Prostate gland (tissue), 2 donors: ENCODE results near the gene OGN. TPM values are rescaled to one million over a fixed set of nuclear protein-coding genes. Genes with fewer than 3 reads are reported as not detected.

Experiments
- DNase-seq: peaks from one replicate; pipeline ENCODE4 v3.0.0-alpha.2; 2019; ENCODE audit warnings: low spot score
- H3K27ac ChIP-seq, 2 donors: fragments of 200-600 bp; sonication (generic); 2 replicates each; pipeline ENCODE4 v1.5.1; 2017 to 2019
- H3K27me3 ChIP-seq: fragments of 200-600 bp; sonication (generic); replicated peaks from 2 replicates; pipeline ENCODE4 v1.5.1; 2019; ENCODE audit not compliant: insufficient read depth
- H3K36me3 ChIP-seq, 2 donors: fragments of 200-600 bp; sonication (generic); 1 replicate in 1 of 2; 2 replicates in 1 of 2; pipeline versions ENCODE4 v1.5.1 to v1.8.1; 2017 to 2019
- H3K4me1 ChIP-seq: fragments of 200-600 bp; sonication (generic); replicated peaks from 2 replicates; pipeline ENCODE4 v1.5.1; 2019
- H3K4me3 ChIP-seq, 2 donors: fragments of 200-600 bp; sonication (generic); 2 replicates each; pipeline ENCODE4 v1.5.1; 2017 to 2019
- H3K9me3 ChIP-seq: fragments of 200-600 bp; sonication (generic); 2 replicates; pipeline ENCODE4 v1.5.1; 2017
- CTCF ChIP-seq, 4 experiments: fragments of 200-600 bp in 2 of 4; fragments of 450-650 bp in 2 of 4; sonication (generic) in 2 of 4; IDR thresholded peaks; 1 replicate in 3 of 4; 2 replicates in 1 of 4; pipeline ENCODE4 v1.5.1; 2016 to 2019; ENCODE audit warnings: antibody characterized with exemption in 4 of 4, mild to moderate bottlenecking in 2 of 4, moderate library complexity in 2 of 4
- POLR2A ChIP-seq: fragments of 450-650 bp; IDR thresholded peaks from one replicate; pipeline ENCODE4 v1.6.1; 2016; ENCODE audit warnings: antibody characterized with exemption, mild to moderate bottlenecking
- POLR2AphosphoS5 ChIP-seq: sonication (generic); formaldehyde crosslinking; IDR thresholded peaks from one replicate; pipeline ENCODE4 v1.6.1; 2017; ENCODE audit warnings: antibody characterized with exemption
- WGBS: methylation state at CpG from one replicate; pipeline ENCODE4 v1.1.5; 2018; 5-methylcytosine and 5-hydroxymethylcytosine counted together
- intact Hi-C: fragments of 100-400 bp; cut with DNase I; formaldehyde crosslinking; loops from one replicate; pipeline ENCODE4 v1.14.2; 2022
- total RNA-seq, 2 donors: library from RNA; depleted of rRNA; stranded (reverse); fragments of >200 nt; gene quantifications; one replicate each; pipeline ENCODE4 v1.1.0, GENCODE V29; 2016

OGN gene
- total RNA-seq, 2 donors from 2014 or later: 6.9 to 24.4 TPM

GRCh38 chr9:92377876-92378275 is 26.5 kb downstream of the OGN start:
- Histone ChIP-seq H3K9me3 (no peaks in the 10 kb centered on the region), H3K4me3 (no peak overlapping the region), H3K27ac (no peak overlapping the region), H3K36me3 (no peaks in the 10 kb centered on the region), H3K27me3 (no peaks in the 10 kb centered on the region), H3K4me1 (no peaks in the 10 kb centered on the region)
- TF ChIP-seq POLR2AphosphoS5: no peak
- TF ChIP-seq CTCF (IDR thresholded peaks at IDR 0.05): no peak
- no peak for TF ChIP-seq POLR2A
- intact Hi-C loops: no loop called here
- WGBS: 65% methylated on average over 2 of the region's 2 CpGs
- DNase-seq: no peak

- H3K4me1 ChIP-seq: no peaks in the 10 kb centered on the region
- no peaks in the 10 kb centered on the region for H3K9me3 ChIP-seq
- H3K27ac ChIP-seq: no peak overlapping the region
- no peaks in the 10 kb centered on the region for H3K36me3 ChIP-seq
- no peak for TF ChIP-seq POLR2A
- no peak for TF ChIP-seq POLR2AphosphoS5
- WGBS: 100% methylated on average over 2 of the region's 2 CpGs
- H3K27me3 ChIP-seq: no peaks in the 10 kb centered on the region
- H3K4me3 ChIP-seq: no peak overlapping the region
- no peak for DNase-seq
- intact Hi-C loops: no loop called here
These were observed 31.2 kb downstream of the OGN start for GRCh38 chr9:92373167-92373566.

- TF ChIP-seq POLR2AphosphoS5 (no peak), POLR2A (no peak), CTCF (IDR thresholded peaks at IDR 0.05) (no peak)
- no peaks in the 10 kb centered on the region for H3K4me1 ChIP-seq
- intact Hi-C loops: no loop called here
- H3K27me3 ChIP-seq: no peaks in the 10 kb centered on the region
- H3K9me3 ChIP-seq: no peaks in the 10 kb centered on the region
- no peak for DNase-seq
- no peaks in the 10 kb centered on the region for H3K36me3 ChIP-seq
- H3K4me3 ChIP-seq: no peak overlapping the region
- 50% methylated on average over 2 of the region's 2 CpGs for WGBS
- H3K27ac ChIP-seq: no peak overlapping the region
These were observed 35.3 kb downstream of the OGN start for GRCh38 chr9:92369075-92369474.

- no peaks in the 10 kb centered on the region for H3K9me3 ChIP-seq
- WGBS: 81% methylated on average over 3 of the region's 3 CpGs
These were observed 44.3 kb downstream of the OGN start for GRCh38 chr9:92360083-92360482.

GRCh38 chr9:92359394-92359995 is 44.9 kb downstream of the OGN start:
- TF ChIP-seq POLR2AphosphoS5: no peak
- no peak for TF ChIP-seq CTCF (IDR thresholded peaks at IDR 0.05)
- TF ChIP-seq POLR2A: no peak
- Histone ChIP-seq H3K27me3 (no peaks in the 10 kb centered on the region), H3K4me1 (no peaks in the 10 kb centered on the region), H3K9me3 (no peaks in the 10 kb centered on the region), H3K36me3 (no peaks in the 10 kb centered on the region), H3K4me3 (no peak overlapping the region), H3K27ac (no peak overlapping the region)
- intact Hi-C loops: no loop called here
- no peak for DNase-seq
- WGBS: 68% methylated on average over 2 of the region's 2 CpGs

More at GRCh38 chr9:92360083-92360482, 44.3 kb downstream of the OGN start:
- H3K4me3 ChIP-seq: no peak overlapping the region
- no peak for DNase-seq
- H3K27me3 ChIP-seq: no peaks in the 10 kb centered on the region
- H3K36me3 ChIP-seq: no peaks in the 10 kb centered on the region
- no peak overlapping the region for H3K27ac ChIP-seq
- H3K4me1 ChIP-seq: no peaks in the 10 kb centered on the region
- intact Hi-C loops: no loop called here
- TF ChIP-seq CTCF (IDR thresholded peaks at IDR 0.05) (no peak), POLR2A (no peak), POLR2AphosphoS5 (no peak)
